B cell (primary cell): ENCODE results near the gene INSIG1. TPM values are rescaled to one million over a fixed set of nuclear protein-coding genes. Genes with fewer than 3 reads are reported as not detected.

ENCODE experiments used
- ATAC-seq: fragments of 200-7000 bp; cut with Tn5 transposase; one replicate; pipeline ENCODE4 v1.10.0; 2021; ENCODE audit warnings: low read depth, mild to moderate bottlenecking, moderate number of reproducible peaks, moderate library complexity
- CTCF ChIA-PET: fragments of 350-600 bp; sonication (Branson Sonifier 250); formaldehyde crosslinking; loops from one replicate; lab custom pipeline; 2021; ENCODE audit warnings: antibody characterized with exemption, inconsistent platforms; lab: Charles Lee
- POLR2A ChIA-PET: fragments of 350-600 bp; sonication (Branson Sonifier 250); formaldehyde crosslinking; loops from one replicate; lab custom pipeline; 2021; ENCODE audit warnings: antibody characterized with exemption; lab: Charles Lee
- DNase-seq: peaks from one replicate; pipeline ENCODE4 v3.0.0; 2013
- H2AFZ ChIP-seq: 2 replicates; pipeline ENCODE4 v1.6.1; 2012; ENCODE audit warnings: mild to moderate bottlenecking, low read depth, low read length; ENCODE audit not compliant: insufficient read depth, poor library complexity, severe bottlenecking
- H3K27ac ChIP-seq, 2 donors: 1 replicate in 1 of 2; 2 replicates in 1 of 2; pipeline ENCODE4 v1.5.1; 2012 to 2013; ENCODE audit warnings: low read length in 2 of 2, mild to moderate bottlenecking in 2 of 2, moderate library complexity in 1 of 2
- H3K27me3 ChIP-seq, 4 experiments: fragments of 200-600 bp in 1 of 4; sonication (generic) in 1 of 4; replicated peaks in 1 of 4; 1 replicate in 2 of 4; 2 replicates in 2 of 4; pipeline versions ENCODE4 v1.6.1 to v1.7.0; 2013 to 2016; ENCODE audit warnings: low read length in 3 of 4, mild to moderate bottlenecking in 2 of 4, mixed read lengths in 1 of 4, moderate library complexity in 1 of 4; ENCODE audit not compliant: insufficient read depth in 4 of 4, control insufficient read depth in 3 of 4; ENCODE audit errors: control extremely low read depth in 1 of 4
- H3K36me3 ChIP-seq, 2 experiments: replicated peaks in 1 of 2; 1 replicate in 1 of 2; 2 replicates in 1 of 2; pipeline versions ENCODE4 v1.6.1 to v1.7.1; 2013; ENCODE audit warnings: low read length in 1 of 2; ENCODE audit not compliant: insufficient read depth in 2 of 2, control insufficient read depth in 1 of 2; ENCODE audit errors: control extremely low read depth in 1 of 2, extremely low read depth in 1 of 2
- H3K4me1 ChIP-seq, 2 donors: fragments of 200-600 bp in 1 of 2; sonication (generic) in 1 of 2; 1 replicate in 1 of 2; 2 replicates in 1 of 2; pipeline versions ENCODE4 v1.5.1 to v1.6.1; 2013 to 2017; ENCODE audit warnings: low read length in 2 of 2; ENCODE audit not compliant: control insufficient read depth in 2 of 2, insufficient read depth in 2 of 2
- H3K4me2 ChIP-seq: replicated peaks from 2 replicates; pipeline ENCODE3; 2012; ENCODE audit warnings: mild to moderate bottlenecking, low read depth, low read length; ENCODE audit not compliant: poor library complexity, severe bottlenecking
- H3K4me3 ChIP-seq, 5 experiments: fragments of 200-600 bp in 1 of 5; sonication (generic) in 1 of 5; 1 replicate in 3 of 5; 2 replicates in 2 of 5; pipeline versions ENCODE4 v1.5.1 to v1.7.0; 2011 to 2016; ENCODE audit warnings: low read length in 4 of 5, mild to moderate bottlenecking in 4 of 5, low read depth in 2 of 5, control low read depth in 1 of 5, moderate library complexity in 1 of 5; ENCODE audit not compliant: insufficient read depth in 1 of 5; ENCODE audit errors: control extremely low read depth in 1 of 5, extremely low read depth in 1 of 5
- H3K79me2 ChIP-seq: fragments of 200-600 bp; sonication (generic); one replicate; pipeline ENCODE4 v1.6.0; 2016; ENCODE audit warnings: low read length; ENCODE audit not compliant: control insufficient read depth, insufficient read depth
- H3K9ac ChIP-seq: fragments of 200-600 bp; sonication (generic); 2 replicates; pipeline ENCODE4 v1.6.1; 2017; ENCODE audit warnings: mild to moderate bottlenecking, low read length, moderate library complexity
- H3K9me3 ChIP-seq, 3 donors: one replicate each; pipeline versions ENCODE4 v1.6.1 to v1.7.1; 2013; ENCODE audit warnings: low read length in 2 of 3; ENCODE audit not compliant: control insufficient read depth in 2 of 3, insufficient read depth in 1 of 3; ENCODE audit errors: control extremely low read depth in 1 of 3
- H4K20me1 ChIP-seq: 2 replicates; pipeline ENCODE4 v1.6.0; 2012; ENCODE audit warnings: mild to moderate bottlenecking, low read length; ENCODE audit not compliant: insufficient read depth, control insufficient read depth, poor library complexity, severe bottlenecking
- H3K27ac Mint-ChIP-seq: one replicate; pipeline ENCODE4 v1.8.0; 2021; ENCODE audit warnings: mixed read lengths
- H3K27me3 Mint-ChIP-seq: one replicate; pipeline ENCODE4 v1.8.0; 2021; ENCODE audit warnings: mixed read lengths
- H3K4me1 Mint-ChIP-seq: one replicate; pipeline ENCODE4 v1.8.0; 2021; ENCODE audit warnings: mixed read lengths
- H3K4me3 Mint-ChIP-seq: one replicate; pipeline ENCODE4 v1.8.0; 2021; ENCODE audit warnings: mixed read lengths
- H3K9me3 Mint-ChIP-seq: one replicate; pipeline ENCODE4 v1.8.0; 2022; ENCODE audit warnings: mixed read lengths; ENCODE audit not compliant: insufficient read depth
- CTCF ChIP-seq: fragments of 200-600 bp; IDR thresholded peaks from one replicate; pipeline ENCODE4 v1.8.0; 2022; ENCODE audit warnings: antibody characterized with exemption, mild to moderate bottlenecking
- EZH2 ChIP-seq: IDR thresholded peaks from 2 replicates; pipeline ENCODE4 v1.6.1; 2012; ENCODE audit warnings: borderline replicate concordance, low read depth, mild to moderate bottlenecking, moderate library complexity, low read length; ENCODE audit not compliant: insufficient read depth, poor library complexity, severe bottlenecking
- WGBS: methylation state at CpG from one replicate; pipeline ENCODE4 v1.1.5; 2013; ENCODE audit warnings: missing lambda C conversion rate; ENCODE audit not compliant: insufficient coverage; 5-methylcytosine and 5-hydroxymethylcytosine counted together
- intact Hi-C: fragments of 100-400 bp; cut with micrococcal nuclease; formaldehyde crosslinking; loops from one replicate; pipeline ENCODE4 v1.10.0; 2022
- polyA plus RNA-seq: library from polyadenylated mRNA; depleted of rRNA; stranded (reverse); fragments of >200 nt; gene quantifications from 2 replicates; pipeline ENCODE4 v1.2.3, GENCODE V29; 2012
- total RNA-seq, 2 donors: library from RNA; stranded (reverse); fragments of 120-200 nt in 1 of 2; gene quantifications; 1 replicate in 1 of 2; 2 replicates in 1 of 2; pipeline versions ENCODE4 v1.2.3 to v1.2.4, GENCODE V29; 2013 to 2022

The INSIG1 gene
- total and polyA plus RNA-seq, 2 donors (not counting 1 experiment from before 2014, with no cell fraction given) = 32.2 to 56.2 TPM

- ATAC-seq (no peak), DNase-seq (no peak)
- Mint-ChIP-seq H3K4me1 (peaks cover 44% of the 10 kb centered on the region), H3K9me3 (no peaks in the 10 kb centered on the region), H3K27me3 (peaks cover 24% of the 10 kb centered on the region), H3K4me3 (no peak overlapping the region), H3K27ac (no peak overlapping the region)
- Histone ChIP-seq H3K79me2 (no peaks in the 10 kb centered on the region), H2AFZ (no peak overlapping the region), H3K36me3 (no peaks in the 10 kb centered on the region), H3K4me1 (peaks cover 41 to 58% of the 10 kb centered on the region in 2 donors), H3K9me3 (peaks cover 0 to 10% (median 0%) of the 10 kb centered on the region in 3 donors), H3K9ac (no peak overlapping the region), H4K20me1 (no peaks in the 10 kb centered on the region), H3K4me3 (no peak overlapping the region), H3K27ac (no peak overlapping the region), H3K4me2 (no peak overlapping the region), H3K27me3 (peaks cover 0 to 27% (median 6%) of the 10 kb centered on the region in 4 experiments)
- WGBS = 58% methylated on average over 10 of the region's 16 CpGs
- TF ChIP-seq EZH2 (no peak), CTCF (no peak)
- CTCF ChIA-PET = no interaction called here
- intact Hi-C loops = no loop called here
- POLR2A ChIA-PET = no interaction called here
Measured at GRCh38 chr7:155358948-155359712, 61.5 kb downstream of the INSIG1 start.

Other genes starting within 250 kb of the INSIG1 start
- gene HTR5A, start 227.6 kb upstream of the INSIG1 start, total RNA-seq = not detected in 2 replicates
- gene HTR5A, start 227.6 kb upstream of the INSIG1 start, polyA plus RNA-seq = not detected in 2 replicates
- not detected in 2 replicates for gene EN2, start 160.3 kb downstream of the INSIG1 start, total RNA-seq
- not detected in 2 replicates for gene EN2, start 160.3 kb downstream of the INSIG1 start, polyA plus RNA-seq
- gene CNPY1, start 248.7 kb downstream of the INSIG1 start, total RNA-seq = not detected in 2 replicates
- not detected in 2 replicates for gene CNPY1, start 248.7 kb downstream of the INSIG1 start, polyA plus RNA-seq